Liver (tissue), 9 donors: ENCODE results near the gene RAB44. TPM values are rescaled to one million over a fixed set of nuclear protein-coding genes. Genes with fewer than 3 reads are reported as not detected.

ENCODE experiments used
- DNase-seq: peaks from one replicate; pipeline ENCODE4 v3.0.0-alpha.2; 2017; ENCODE audit warnings: low spot score
- H3K27ac ChIP-seq, 2 donors: one replicate each; pipeline ENCODE4 v1.7.0; 2013; ENCODE audit warnings: inconsistent platforms in 2 of 2, low read length in 2 of 2, control low read depth in 1 of 2, low read depth in 1 of 2, mild to moderate bottlenecking in 1 of 2
- H3K27me3 ChIP-seq, 4 donors: one replicate each; pipeline versions ENCODE4 v1.6.1 to v1.7.0; 2013; ENCODE audit warnings: low read length in 3 of 4, inconsistent platforms in 1 of 4, mild to moderate bottlenecking in 1 of 4, moderate library complexity in 1 of 4; ENCODE audit not compliant: control insufficient read depth in 4 of 4, insufficient read depth in 4 of 4
- H3K36me3 ChIP-seq, 4 donors: one replicate each; pipeline versions ENCODE4 v1.6.1 to v1.7.0; 2013; ENCODE audit warnings: low read length in 3 of 4, mild to moderate bottlenecking in 3 of 4, low read depth in 1 of 4, moderate library complexity in 1 of 4; ENCODE audit not compliant: control insufficient read depth in 4 of 4, insufficient read depth in 3 of 4
- H3K4me1 ChIP-seq, 4 donors: one replicate each; pipeline versions ENCODE4 v1.6.1 to v1.7.0; 2013; ENCODE audit warnings: low read length in 3 of 4, mild to moderate bottlenecking in 3 of 4, moderate library complexity in 1 of 4; ENCODE audit not compliant: control insufficient read depth in 4 of 4, insufficient read depth in 4 of 4
- H3K4me3 ChIP-seq, 3 donors: one replicate each; pipeline versions ENCODE4 v1.6.1 to v1.7.0; 2013; ENCODE audit warnings: low read length in 3 of 3, control low read depth in 1 of 3, low read depth in 1 of 3, mild to moderate bottlenecking in 1 of 3
- H3K9ac ChIP-seq, 2 donors: one replicate each; pipeline ENCODE4 v1.7.0; 2013; ENCODE audit warnings: low read length in 2 of 2, mild to moderate bottlenecking in 2 of 2, moderate library complexity in 2 of 2, control low read depth in 1 of 2, low read depth in 1 of 2
- H3K9me3 ChIP-seq, 4 donors: one replicate each; pipeline versions ENCODE4 v1.6.1 to v1.7.0; 2013; ENCODE audit warnings: low read length in 3 of 4; ENCODE audit not compliant: control insufficient read depth in 4 of 4
- ATF3 ChIP-seq: IDR thresholded peaks from 2 replicates; pipeline ENCODE4 v1.6.1; 2016; ENCODE audit warnings: antibody characterized with exemption
- FOXA1 ChIP-seq: IDR thresholded peaks from 2 replicates; pipeline ENCODE4 v1.6.1; 2016; ENCODE audit warnings: antibody characterized with exemption
- FOXA2 ChIP-seq: IDR thresholded peaks from 2 replicates; pipeline ENCODE4 v1.6.1; 2016; ENCODE audit warnings: antibody characterized with exemption
- GABPA ChIP-seq, 2 donors: IDR thresholded peaks in 1 of 2; conservative IDR thresholded peaks in 1 of 2; 2 replicates each; pipeline ENCODE4 v1.6.1; 2016; ENCODE audit warnings: antibody characterized with exemption in 2 of 2, mild to moderate bottlenecking in 1 of 2, moderate library complexity in 1 of 2
- HNF4A ChIP-seq, 2 donors: conservative IDR thresholded peaks; 2 replicates each; pipeline ENCODE4 v1.6.1; 2016; ENCODE audit warnings: antibody characterized with exemption in 2 of 2, mild to moderate bottlenecking in 2 of 2
- HNF4G ChIP-seq: IDR thresholded peaks from 2 replicates; pipeline ENCODE4 v1.6.1; 2016; ENCODE audit warnings: antibody characterized with exemption
- JUND ChIP-seq, 2 donors: IDR thresholded peaks; 2 replicates each; pipeline ENCODE4 v1.6.1; 2016; ENCODE audit warnings: antibody characterized with exemption in 2 of 2
- NR2F2 ChIP-seq: IDR thresholded peaks from 2 replicates; pipeline ENCODE4 v1.6.1; 2016; ENCODE audit warnings: antibody characterized with exemption
- RAD21 ChIP-seq, 2 donors: IDR thresholded peaks; 2 replicates each; pipeline ENCODE4 v1.6.1; 2016; ENCODE audit warnings: antibody characterized with exemption in 2 of 2, mild to moderate bottlenecking in 2 of 2
- REST ChIP-seq: IDR thresholded peaks from 2 replicates; pipeline ENCODE4 v1.6.1; 2016; ENCODE audit warnings: antibody characterized with exemption, mild to moderate bottlenecking
- RXRA ChIP-seq, 2 donors: IDR thresholded peaks; 2 replicates each; pipeline ENCODE4 v1.6.1; 2017 to 2018; ENCODE audit warnings: antibody characterized with exemption in 2 of 2, mild to moderate bottlenecking in 1 of 2
- SP1 ChIP-seq: IDR thresholded peaks from 2 replicates; pipeline ENCODE4 v1.6.1; 2018; ENCODE audit warnings: antibody characterized with exemption, mild to moderate bottlenecking
- WGBS: extraction: QIAGEN DNeasy Blood & Tissue Kit; methylation state at CpG from one replicate; pipeline ENCODE4 v1.1.7; 2013; 5-methylcytosine and 5-hydroxymethylcytosine counted together
- polyA plus RNA-seq, 2 donors: library from polyadenylated mRNA; stranded (reverse) in 1 of 2; unstranded in 1 of 2; fragments of 200-250 nt in 1 of 2; fragments of >200 nt in 1 of 2; fragmentation: Nextera tagmentation in 1 of 2; extraction: Ambion mirVana in 1 of 2; gene quantifications; one replicate each; pipeline versions ENCODE4 v1.2.1 to v1.2.3, GENCODE V29; 2013 to 2015
- total RNA-seq, 2 donors: library from RNA; depleted of rRNA; stranded (reverse); fragments of >200 nt; gene quantifications; one replicate each; pipeline ENCODE4 v1.2.3, GENCODE V29; 2014
- TF ChIP-seq, protein P1 (sequence below): fragments of 150-350 bp; IDR thresholded peaks from 2 replicates; pipeline ENCODE4 v1.5.1; 2017; ENCODE audit warnings: improper control_type of control experiment, low read depth, low read length; ENCODE audit not compliant: missing input control
- TF ChIP-seq, protein P2 (sequence below): IDR thresholded peaks from 2 replicates; pipeline ENCODE4 v1.6.1; 2016; ENCODE audit warnings: antibody characterized with exemption
- TF ChIP-seq, protein P3 (sequence below): IDR thresholded peaks from 2 replicates; pipeline ENCODE4 v1.6.1; 2016; ENCODE audit warnings: antibody characterized with exemption
- donor health status: healthy.
- donor health status: healthy.
- donor health status: healthy.
- donor health status: healthy.
- donor health status: healthy.

Gene RAB44
- total and polyA plus RNA-seq, 4 donors, result 0.02 to 1.3 (median 0.08) TPM; not detected in 1

DNA sequence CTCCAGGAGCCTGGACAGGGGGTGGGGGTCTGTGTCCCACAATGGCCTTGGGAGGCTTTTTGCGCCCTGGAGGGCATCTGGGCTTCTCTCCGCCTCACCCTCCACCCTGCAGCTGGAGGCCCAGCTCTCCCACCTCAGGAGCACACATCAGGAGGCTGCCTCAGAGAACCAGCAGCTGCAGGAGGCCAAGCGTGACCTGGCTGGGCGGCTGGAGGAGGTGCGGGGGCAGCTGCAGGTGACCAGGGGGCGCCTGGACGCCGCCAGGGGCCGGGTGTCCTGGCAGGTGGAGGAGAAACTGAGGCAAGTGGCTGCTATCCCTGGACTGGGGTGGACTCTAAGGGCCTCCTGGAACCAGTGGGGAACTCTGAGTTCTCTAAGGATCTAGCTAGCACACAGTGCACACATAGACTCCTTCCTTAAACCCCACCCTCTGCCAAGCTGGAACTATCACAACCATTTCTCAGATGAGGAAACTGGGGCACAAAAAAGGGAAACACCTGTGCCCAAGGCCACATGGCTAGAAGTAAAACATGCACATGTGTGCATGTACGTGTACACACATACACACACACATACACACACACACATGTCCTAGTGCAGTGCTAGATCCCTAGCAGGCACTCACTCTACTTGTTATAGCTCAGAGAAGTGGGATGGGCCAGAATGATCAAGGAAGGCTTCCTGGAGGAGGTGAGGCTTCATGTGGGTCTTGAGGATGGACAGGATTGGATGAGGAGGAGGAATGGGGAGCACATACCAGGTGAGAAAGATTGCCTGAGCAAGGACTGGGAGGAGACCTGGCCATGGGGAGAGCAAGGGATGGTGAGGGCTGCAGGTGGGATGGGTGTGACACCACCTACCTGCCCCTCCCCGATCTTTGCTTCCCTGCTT, 22.9 kb downstream of the RAB44 start:
- H3K4me1 ChIP-seq, result no peaks in the 10 kb centered on the region
- no peak overlapping the region for H3K4me3 ChIP-seq
- H3K9ac ChIP-seq, result no peak overlapping the region
- H3K36me3 ChIP-seq, result no peaks in the 10 kb centered on the region
- DNase-seq, result no peak
- no peaks in the 10 kb centered on the region for H3K27me3 ChIP-seq
- H3K9me3 ChIP-seq, result no peaks in the 10 kb centered on the region
- 95% methylated on average over 11 of the region's 11 CpGs for WGBS
- H3K27ac ChIP-seq, result no peak overlapping the region
- no peak for TF ChIP-seq RAD21 (IDR thresholded peaks at IDR 0.05)
- no peak for TF ChIP-seq JUND (IDR thresholded peaks at IDR 0.05)
- no peak for TF ChIP-seq REST
- TF ChIP-seq, protein P1, sequence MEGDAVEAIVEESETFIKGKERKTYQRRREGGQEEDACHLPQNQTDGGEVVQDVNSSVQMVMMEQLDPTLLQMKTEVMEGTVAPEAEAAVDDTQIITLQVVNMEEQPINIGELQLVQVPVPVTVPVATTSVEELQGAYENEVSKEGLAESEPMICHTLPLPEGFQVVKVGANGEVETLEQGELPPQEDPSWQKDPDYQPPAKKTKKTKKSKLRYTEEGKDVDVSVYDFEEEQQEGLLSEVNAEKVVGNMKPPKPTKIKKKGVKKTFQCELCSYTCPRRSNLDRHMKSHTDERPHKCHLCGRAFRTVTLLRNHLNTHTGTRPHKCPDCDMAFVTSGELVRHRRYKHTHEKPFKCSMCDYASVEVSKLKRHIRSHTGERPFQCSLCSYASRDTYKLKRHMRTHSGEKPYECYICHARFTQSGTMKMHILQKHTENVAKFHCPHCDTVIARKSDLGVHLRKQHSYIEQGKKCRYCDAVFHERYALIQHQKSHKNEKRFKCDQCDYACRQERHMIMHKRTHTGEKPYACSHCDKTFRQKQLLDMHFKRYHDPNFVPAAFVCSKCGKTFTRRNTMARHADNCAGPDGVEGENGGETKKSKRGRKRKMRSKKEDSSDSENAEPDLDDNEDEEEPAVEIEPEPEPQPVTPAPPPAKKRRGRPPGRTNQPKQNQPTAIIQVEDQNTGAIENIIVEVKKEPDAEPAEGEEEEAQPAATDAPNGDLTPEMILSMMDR, result no peak
- TF ChIP-seq NR2F2, result no peak
- TF ChIP-seq HNF4A (conservative IDR thresholded peaks at IDR 0.05), result no peak
- TF ChIP-seq HNF4G, result no peak
- no peak for TF ChIP-seq GABPA (IDR thresholded peaks at IDR 0.05 in 1 of 2, conservative IDR thresholded peaks at IDR 0.05 in 1 of 2)
- TF ChIP-seq, protein P2, sequence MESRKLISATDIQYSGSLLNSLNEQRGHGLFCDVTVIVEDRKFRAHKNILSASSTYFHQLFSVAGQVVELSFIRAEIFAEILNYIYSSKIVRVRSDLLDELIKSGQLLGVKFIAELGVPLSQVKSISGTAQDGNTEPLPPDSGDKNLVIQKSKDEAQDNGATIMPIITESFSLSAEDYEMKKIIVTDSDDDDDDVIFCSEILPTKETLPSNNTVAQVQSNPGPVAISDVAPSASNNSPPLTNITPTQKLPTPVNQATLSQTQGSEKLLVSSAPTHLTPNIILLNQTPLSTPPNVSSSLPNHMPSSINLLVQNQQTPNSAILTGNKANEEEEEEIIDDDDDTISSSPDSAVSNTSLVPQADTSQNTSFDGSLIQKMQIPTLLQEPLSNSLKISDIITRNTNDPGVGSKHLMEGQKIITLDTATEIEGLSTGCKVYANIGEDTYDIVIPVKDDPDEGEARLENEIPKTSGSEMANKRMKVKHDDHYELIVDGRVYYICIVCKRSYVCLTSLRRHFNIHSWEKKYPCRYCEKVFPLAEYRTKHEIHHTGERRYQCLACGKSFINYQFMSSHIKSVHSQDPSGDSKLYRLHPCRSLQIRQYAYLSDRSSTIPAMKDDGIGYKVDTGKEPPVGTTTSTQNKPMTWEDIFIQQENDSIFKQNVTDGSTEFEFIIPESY, result no peak
- no peak for TF ChIP-seq FOXA1
- no peak for TF ChIP-seq FOXA2
- no peak for TF ChIP-seq RXRA (IDR thresholded peaks at IDR 0.05)
- TF ChIP-seq, protein P3, sequence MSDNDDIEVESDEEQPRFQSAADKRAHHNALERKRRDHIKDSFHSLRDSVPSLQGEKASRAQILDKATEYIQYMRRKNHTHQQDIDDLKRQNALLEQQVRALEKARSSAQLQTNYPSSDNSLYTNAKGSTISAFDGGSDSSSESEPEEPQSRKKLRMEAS, result no peak
- no peak for TF ChIP-seq ATF3
- no peak for TF ChIP-seq SP1
